A673 (cell line): ENCODE results near the gene ATRNL1. TPM values are rescaled to one million over a fixed set of nuclear protein-coding genes. Genes with fewer than 3 reads are reported as not detected.

Source experiments
- BruUV-seq: library from RNA; stranded (reverse); fragments of 400-500 nt; replicated peaks from 2 replicates; lab custom pipeline; 2021; lab: Mats Ljungman, UMichigan
- CTCF ChIA-PET: fragments of 300-600 bp; sonication (Branson Sonifier 250); formaldehyde crosslinking; loops from one replicate; lab custom pipeline; 2022; ENCODE audit warnings: antibody characterized with exemption; lab: Charles Lee
- POLR2A ChIA-PET: fragments of 300-600 bp; sonication (Branson Sonifier 250); formaldehyde crosslinking; loops from one replicate; lab custom pipeline; 2022; ENCODE audit warnings: antibody characterized with exemption; ENCODE audit not compliant: low non-redundant PET; lab: Charles Lee
- DNase-seq: peaks from one replicate; pipeline ENCODE4 v3.0.0-alpha.2; 2015; ENCODE audit warnings: low spot score
- H3K27ac ChIP-seq: fragments of 200-600 bp; sonication (generic); 2 replicates; pipeline ENCODE4 v1.5.1; 2016; ENCODE audit warnings: mixed run types, low read depth, mild to moderate bottlenecking, mixed read lengths, antibody characterized with exemption, low read length; ENCODE audit not compliant: poor library complexity, severe bottlenecking
- H3K27me3 ChIP-seq: fragments of 200-600 bp; sonication (generic); replicated peaks from 2 replicates; pipeline ENCODE4 v1.6.1; 2017; ENCODE audit warnings: mixed run types, low read depth, mild to moderate bottlenecking, mixed read lengths, antibody characterized with exemption, low read length; ENCODE audit not compliant: insufficient read depth, poor library complexity
- H3K36me3 ChIP-seq: fragments of 200-600 bp; sonication (generic); 2 replicates; pipeline ENCODE4 v1.6.1; 2016; ENCODE audit warnings: mixed run types, mild to moderate bottlenecking, mixed read lengths, antibody characterized with exemption, low read length; ENCODE audit not compliant: insufficient read depth, poor library complexity, severe bottlenecking
- H3K4me1 ChIP-seq: fragments of 200-600 bp; sonication (generic); 2 replicates; pipeline ENCODE4 v1.6.1; 2017; ENCODE audit warnings: mixed run types, mild to moderate bottlenecking, mixed read lengths, antibody characterized with exemption, low read length; ENCODE audit not compliant: insufficient read depth, poor library complexity, severe bottlenecking
- H3K4me3 ChIP-seq: fragments of 200-600 bp; sonication (generic); 2 replicates; pipeline ENCODE4 v1.5.1; 2016; ENCODE audit warnings: low read depth, mixed run types, mild to moderate bottlenecking, mixed read lengths, low read length; ENCODE audit not compliant: poor library complexity, severe bottlenecking
- H3K9me3 ChIP-seq: fragments of 200-600 bp; sonication (generic); 2 replicates; pipeline ENCODE4 v1.6.1; 2016; ENCODE audit warnings: mixed run types, low read depth, mild to moderate bottlenecking, mixed read lengths, antibody characterized with exemption, low read length; ENCODE audit not compliant: poor library complexity, severe bottlenecking
- EZH2 ChIP-seq: fragments of 200-600 bp; sonication (generic); IDR thresholded peaks from 2 replicates; pipeline ENCODE4 v1.6.1; 2017; ENCODE audit warnings: borderline replicate concordance, low read depth, mild to moderate bottlenecking, mixed read lengths, antibody characterized with exemption, low read length; ENCODE audit not compliant: poor library complexity, severe bottlenecking
- intact Hi-C: fragments of 100-400 bp; cut with micrococcal nuclease; formaldehyde crosslinking; loops from one replicate; pipeline ENCODE4 v1.10.0; 2022; ENCODE audit not compliant: unreplicated experiment
- total RNA-seq: library from RNA; stranded (reverse); gene quantifications from 2 replicates; pipeline ENCODE4 v1.2.3, GENCODE V29; 2021
- TF ChIP-seq, protein P1 (sequence below): fragments of 300-800, 200-600 bp; sonication (generic); conservative IDR thresholded peaks from 2 replicates; pipeline ENCODE4 v1.5.1; 2017; ENCODE audit warnings: low read depth, mild to moderate bottlenecking, antibody characterized with exemption, low read length, moderate library complexity, mixed read lengths

Gene ATRNL1
- total RNA-seq, 1 experiment from 2014 or later = 3.0 TPM

DNA sequence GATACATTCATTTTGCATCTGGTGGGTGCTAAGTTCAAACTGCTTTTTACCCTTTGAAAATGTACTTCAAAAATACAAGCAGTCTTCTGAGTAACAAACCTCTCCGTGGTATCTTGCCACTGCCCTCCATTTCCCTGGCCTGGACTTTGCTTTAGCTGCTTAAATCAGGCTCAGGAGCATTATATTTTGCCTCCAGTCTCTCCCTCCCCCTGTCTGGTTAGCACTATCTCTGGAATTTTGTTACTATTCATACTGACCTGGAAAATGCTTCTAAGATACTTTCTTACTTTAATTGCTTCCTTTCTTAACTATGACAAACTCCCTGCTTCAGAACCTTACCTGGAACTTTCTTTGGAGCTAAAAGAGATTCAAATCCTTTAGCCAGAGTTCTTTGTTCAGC, 810.0 kb downstream of the ATRNL1 start:
- no peaks in the 10 kb centered on the region for H3K4me1 ChIP-seq
- DNase-seq = no peak
- H3K4me3 ChIP-seq = no peak overlapping the region
- H3K36me3 ChIP-seq = no peaks in the 10 kb centered on the region
- H3K27ac ChIP-seq = no peak overlapping the region
- no TSS peak for BruUV-seq
- POLR2A ChIA-PET = no interaction called here
- CTCF ChIA-PET = no interaction called here
- peaks cover 12% of the 10 kb centered on the region for H3K27me3 ChIP-seq
- intact Hi-C loops = no loop called here
- TF ChIP-seq, protein P1, sequence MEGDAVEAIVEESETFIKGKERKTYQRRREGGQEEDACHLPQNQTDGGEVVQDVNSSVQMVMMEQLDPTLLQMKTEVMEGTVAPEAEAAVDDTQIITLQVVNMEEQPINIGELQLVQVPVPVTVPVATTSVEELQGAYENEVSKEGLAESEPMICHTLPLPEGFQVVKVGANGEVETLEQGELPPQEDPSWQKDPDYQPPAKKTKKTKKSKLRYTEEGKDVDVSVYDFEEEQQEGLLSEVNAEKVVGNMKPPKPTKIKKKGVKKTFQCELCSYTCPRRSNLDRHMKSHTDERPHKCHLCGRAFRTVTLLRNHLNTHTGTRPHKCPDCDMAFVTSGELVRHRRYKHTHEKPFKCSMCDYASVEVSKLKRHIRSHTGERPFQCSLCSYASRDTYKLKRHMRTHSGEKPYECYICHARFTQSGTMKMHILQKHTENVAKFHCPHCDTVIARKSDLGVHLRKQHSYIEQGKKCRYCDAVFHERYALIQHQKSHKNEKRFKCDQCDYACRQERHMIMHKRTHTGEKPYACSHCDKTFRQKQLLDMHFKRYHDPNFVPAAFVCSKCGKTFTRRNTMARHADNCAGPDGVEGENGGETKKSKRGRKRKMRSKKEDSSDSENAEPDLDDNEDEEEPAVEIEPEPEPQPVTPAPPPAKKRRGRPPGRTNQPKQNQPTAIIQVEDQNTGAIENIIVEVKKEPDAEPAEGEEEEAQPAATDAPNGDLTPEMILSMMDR = no peak
- no peak for TF ChIP-seq EZH2
- no peaks in the 10 kb centered on the region for H3K9me3 ChIP-seq

DNA sequence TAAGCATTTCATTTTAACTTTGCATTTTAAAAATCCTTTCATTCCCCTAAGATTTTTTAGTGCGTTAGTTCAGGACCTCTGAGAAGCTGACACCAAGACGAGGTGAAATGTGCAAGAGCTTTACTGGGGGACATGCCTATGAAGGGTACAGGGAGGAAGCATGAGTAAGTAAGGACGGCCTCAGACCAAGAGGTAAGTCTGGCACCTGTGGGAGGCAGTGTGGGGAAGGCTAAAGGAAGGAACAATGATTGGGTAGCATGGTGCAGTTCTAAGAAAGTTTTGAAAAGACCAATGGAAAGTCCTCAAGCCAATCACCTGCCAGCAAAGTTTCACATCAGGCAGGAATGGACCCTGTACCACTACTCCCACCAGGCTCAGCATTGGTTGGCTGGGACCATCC, 810.7 kb downstream of the ATRNL1 start:
- DNase-seq = no peak
- intact Hi-C loops = no loop called here
- Histone ChIP-seq H3K9me3 (no peaks in the 10 kb centered on the region), H3K27ac (no peak overlapping the region), H3K4me3 (no peak overlapping the region), H3K36me3 (no peaks in the 10 kb centered on the region), H3K4me1 (no peaks in the 10 kb centered on the region), H3K27me3 (peaks cover 12% of the 10 kb centered on the region)
- CTCF ChIA-PET = no interaction called here
- POLR2A ChIA-PET = no interaction called here
- no TSS peak for BruUV-seq
- TF ChIP-seq EZH2 = no peak
- TF ChIP-seq, protein P1 = 0 out of 2 replicates have a peak, but pooled peaks have one; percentile 7

DNA sequence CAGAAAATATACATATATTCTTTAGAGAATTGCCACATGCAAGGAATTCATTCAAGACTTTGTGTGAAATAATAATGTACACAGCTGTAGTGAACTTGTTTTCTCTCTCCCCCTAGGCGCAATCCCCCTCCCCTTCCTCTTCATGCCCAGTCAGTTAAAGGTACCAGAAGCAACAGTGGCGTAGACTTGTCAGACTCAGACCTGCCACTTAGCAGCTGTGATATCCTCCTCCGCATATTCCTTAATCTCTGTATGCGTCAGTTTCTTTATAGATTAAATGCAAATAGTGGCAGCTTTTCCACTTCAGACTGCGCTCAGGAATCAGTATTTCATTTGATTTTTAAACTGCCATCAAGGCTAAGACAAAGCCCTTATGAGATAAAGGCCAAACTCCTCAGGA, 815.9 kb downstream of the ATRNL1 start:
- Histone ChIP-seq H3K4me3 (no peak overlapping the region), H3K36me3 (no peaks in the 10 kb centered on the region), H3K27ac (no peak overlapping the region), H3K4me1 (no peaks in the 10 kb centered on the region), H3K9me3 (no peaks in the 10 kb centered on the region), H3K27me3 (peaks cover 4% of the 10 kb centered on the region)
- intact Hi-C loops = no loop called here
- POLR2A ChIA-PET = no interaction called here
- TF ChIP-seq, protein P1 = no peak
- no peak for TF ChIP-seq EZH2
- no TSS peak for BruUV-seq
- CTCF ChIA-PET = no interaction called here
- no peak for DNase-seq
